A673 (cell line): ENCODE results near the gene MLLT6.

Source experiments
- CTCF ChIP-seq: fragments of 300-800, 200-600 bp; sonication (generic); conservative IDR thresholded peaks from 2 replicates; pipeline ENCODE4 v1.5.1; 2017; ENCODE audit warnings: low read depth, mild to moderate bottlenecking, antibody characterized with exemption, low read length, moderate library complexity, mixed read lengths
- EZH2 ChIP-seq: fragments of 200-600 bp; sonication (generic); IDR thresholded peaks from 2 replicates; pipeline ENCODE4 v1.6.1; 2017; ENCODE audit warnings: borderline replicate concordance, low read depth, mild to moderate bottlenecking, mixed read lengths, antibody characterized with exemption, low read length; ENCODE audit not compliant: poor library complexity, severe bottlenecking

- TF ChIP-seq CTCF, result no peak
- TF ChIP-seq EZH2, result no peak
Observed at GRCh38 chr17:38731526-38732294, 26.6 kb downstream of the MLLT6 start.
